HEK293 (cell line): Measurements from ENCODE around the gene ARV1.

Experiments
- CTCF ChIP-seq: fragments of 450-650 bp; formaldehyde crosslinking; IDR thresholded peaks from 2 replicates; pipeline ENCODE4 v1.5.1; 2016; ENCODE audit warnings: missing biosample characterization, missing genetic modification characterization
- ELK4 ChIP-seq: IDR thresholded peaks from 2 replicates; pipeline ENCODE4 v1.6.1; 2011; ENCODE audit warnings: mild to moderate bottlenecking, low read depth, low read length, borderline replicate concordance
- GLI4 ChIP-seq: fragments of 450-650 bp; formaldehyde crosslinking; IDR thresholded peaks from 2 replicates; pipeline ENCODE4 v1.5.1; 2016; ENCODE audit warnings: missing biosample characterization, missing genetic modification characterization
- REST ChIP-seq: fragments of 450-650 bp; formaldehyde crosslinking; IDR thresholded peaks from 2 replicates; pipeline ENCODE4 v1.5.1; 2016; ENCODE audit warnings: missing biosample characterization, missing genetic modification characterization
- ZNF174 ChIP-seq: fragments of 450-650 bp; formaldehyde crosslinking; IDR thresholded peaks from 2 replicates; pipeline ENCODE4 v1.5.0; 2017; ENCODE audit warnings: missing biosample characterization, mild to moderate bottlenecking, missing genetic modification characterization
- ZNF513 ChIP-seq: fragments of 450-650 bp; IDR thresholded peaks from 2 replicates; pipeline ENCODE4 v1.5.1; 2018; ENCODE audit warnings: missing biosample characterization, missing genetic modification characterization
- ZNF518A ChIP-seq: fragments of 450-650 bp; formaldehyde crosslinking; conservative IDR thresholded peaks from 2 replicates; pipeline ENCODE4 v1.5.1; 2016; ENCODE audit warnings: low read depth, missing biosample characterization, missing genetic modification characterization
- ZNF670 ChIP-seq: fragments of 450-650 bp; formaldehyde crosslinking; IDR thresholded peaks from 2 replicates; pipeline ENCODE4 v1.5.1; 2016; ENCODE audit warnings: missing biosample characterization, missing genetic modification characterization, low read depth
- ZNF830 ChIP-seq: fragments of 450-650 bp; IDR thresholded peaks from 2 replicates; pipeline ENCODE4 v1.5.0; 2018; ENCODE audit warnings: missing biosample characterization, missing genetic modification characterization, low read depth, mild to moderate bottlenecking, moderate library complexity
- ZNF837 ChIP-seq: fragments of 450-650 bp; formaldehyde crosslinking; IDR thresholded peaks from 2 replicates; pipeline ENCODE4 v1.5.1; 2016; ENCODE audit warnings: missing biosample characterization, missing genetic modification characterization

GRCh38 chr1:231020816-231021215, 41.9 kb downstream of the ARV1 start:
- TF ChIP-seq CTCF (tag by site-specific recombination) (no peak), REST (no peak), ELK4 (no peak), ZNF518A (tag by site-specific recombination) (no peak), ZNF174 (tag by site-specific recombination) (no peak), GLI4 (tag by site-specific recombination) (no peak), ZNF830 (no peak), ZNF513 (tag by site-specific recombination) (no peak), ZNF837 (tag by site-specific recombination) (no peak), ZNF670 (tag by site-specific recombination) (no peak)
